ENCODE measurements around the gene PARP8. TPM values are rescaled to one million over a fixed set of nuclear protein-coding genes. Genes with fewer than 3 reads are reported as not detected.

The PARP8 gene
- total and polyA plus RNA-seq, 12 donors, result 0.97 to 14.5 (median 5.2) TPM

- H3K4me3 ChIP-seq, result no peak overlapping the region
- H3K4me1 ChIP-seq, result peaks cover 0 to 11% (median 0%) of the 10 kb centered on the region in 9 donors
- intact Hi-C loops (cut with DNase I), result no loop called here
- no peaks in the 10 kb centered on the region for H3K9me3 ChIP-seq
- ATAC-seq (no peak), DNase-seq (no peak)
- no peak for TF ChIP-seq CTCF (IDR thresholded peaks at IDR 0.05)
- no peaks in the 10 kb centered on the region for H3K36me3 ChIP-seq
- no peaks in the 10 kb centered on the region for H3K27me3 ChIP-seq
- H3K27ac ChIP-seq, result no peak overlapping the region
Measured at GRCh38 chr5:50724262-50724661, 57.8 kb downstream of the PARP8 start.

GRCh38 chr5:50725800-50726474 lies 59.5 kb downstream of the PARP8 start:
- intact Hi-C loops (cut with DNase I), result no loop called here
- no peak for TF ChIP-seq CTCF (IDR thresholded peaks at IDR 0.05)
- H3K27me3 ChIP-seq, result no peaks in the 10 kb centered on the region

GRCh38 chr5:50726475-50727148 lies 60.2 kb downstream of the PARP8 start:
- intact Hi-C loops (cut with DNase I), result no loop called here
- Histone ChIP-seq H3K27me3 (no peaks in the 10 kb centered on the region), H3K9me3 (no peaks in the 10 kb centered on the region), H3K36me3 (no peaks in the 10 kb centered on the region), H3K4me3 (no peak overlapping the region), H3K27ac (no peak overlapping the region), H3K4me1 (peaks cover 0 to 11% (median 0%) of the 10 kb centered on the region in 9 donors)
- 88 to 89% methylated on average over 3 of the region's 3 CpGs for WGBS, 2 donors
- DNase-seq (no peak), ATAC-seq (no peak)
- no peak for TF ChIP-seq CTCF (IDR thresholded peaks at IDR 0.05)

More at GRCh38 chr5:50725800-50726474, 59.5 kb downstream of the PARP8 start:
- no peak overlapping the region for H3K4me3 ChIP-seq
- peaks cover 0 to 11% (median 0%) of the 10 kb centered on the region in 9 donors for H3K4me1 ChIP-seq
- H3K9me3 ChIP-seq, result no peaks in the 10 kb centered on the region
- H3K36me3 ChIP-seq, result no peaks in the 10 kb centered on the region
- no peak overlapping the region for H3K27ac ChIP-seq
- 92 to 93% methylated on average over 7 of the region's 7 CpGs for WGBS, 2 donors
- ATAC-seq (no peak), DNase-seq (no peak)

GRCh38 chr5:50727149-50727496 lies 60.7 kb downstream of the PARP8 start:
- Histone ChIP-seq H3K27me3 (no peaks in the 10 kb centered on the region), H3K4me3 (no peak overlapping the region), H3K4me1 (peaks cover 0 to 11% (median 0%) of the 10 kb centered on the region in 9 donors), H3K36me3 (no peaks in the 10 kb centered on the region), H3K27ac (no peak overlapping the region), H3K9me3 (no peaks in the 10 kb centered on the region)
- TF ChIP-seq CTCF (IDR thresholded peaks at IDR 0.05), result no peak
- no peak for DNase-seq
- ATAC-seq, result peak in 1 of 8 donors; percentile 73
- WGBS, 2 donors, result 61 to 64% methylated on average over 5 of the region's 5 CpGs
- intact Hi-C loops (cut with DNase I), result no loop called here

Data from heart right ventricle (tissue), 16 donors.